OCI-LY1 (cell line): ENCODE measurements around the gene ERCC6.

Experiments used
- CTCF ChIP-seq: fragments of 200-600 bp; sonication (generic), shearing (Covaris generic); IDR thresholded peaks from 2 replicates; pipeline ENCODE4 v1.5.1; 2017; ENCODE audit warnings: mild to moderate bottlenecking, antibody characterized with exemption, low read length, moderate library complexity, mixed read lengths
- EZH2 ChIP-seq: fragments of 200-600 bp; sonication (generic), shearing (Covaris generic); IDR thresholded peaks from 2 replicates; pipeline ENCODE4 v1.8.0; 2017; ENCODE audit warnings: borderline replicate concordance, mixed run types, mild to moderate bottlenecking, antibody characterized with exemption, low read length, moderate library complexity, mixed read lengths

GRCh38 chr10:49520122-49520775 is 18.7 kb downstream of the ERCC6 start:
- TF ChIP-seq CTCF (no peak), EZH2 (no peak)
